T-cell (primary cell): Measurements from ENCODE around the gene GPR162. TPM values are rescaled to one million over a fixed set of nuclear protein-coding genes. Genes with fewer than 3 reads are reported as not detected.
"Not testable (repeated sequence)": the region's sequence is repeated elsewhere in the genome, so short reads cannot be mapped to it uniquely, and the experiment has no call there.

Source experiments
- ATAC-seq, 4 experiments: fragments of 200-7000 bp in 3 of 4; fragments of 150-1000 bp in 1 of 4; cut with Tn5 transposase; replicated peaks in 1 of 4; 1 replicate in 3 of 4; 2 replicates in 1 of 4; pipeline ENCODE4 v1.10.0; 2021; ENCODE audit warnings: moderate library complexity in 3 of 4, mild to moderate bottlenecking in 2 of 4, moderate number of reproducible peaks in 1 of 4
- CTCF ChIA-PET, 2 donors: fragments of 300-600 bp; sonication (Branson Sonifier 250); formaldehyde crosslinking; loops; one replicate each; lab custom pipeline; 2022; ENCODE audit warnings: antibody characterized with exemption in 2 of 2; lab: Charles Lee
- POLR2A ChIA-PET, 2 donors: fragments of 300-600 bp; sonication (Branson Sonifier 250); formaldehyde crosslinking; loops; one replicate each; lab custom pipeline; 2022; ENCODE audit warnings: antibody characterized with exemption in 2 of 2; lab: Charles Lee
- DNase-seq, 35 experiments: peaks; one replicate each; pipeline versions ENCODE4 v3.0.0 to v3.0.0-alpha.2; 2013 to 2023
- H3K27ac ChIP-seq: one replicate; pipeline ENCODE4 v1.5.1; 2013; ENCODE audit warnings: low read length
- H3K27me3 ChIP-seq, 2 experiments: replicated peaks in 1 of 2; 1 replicate in 1 of 2; 2 replicates in 1 of 2; pipeline versions ENCODE4 v1.6.1 to v1.7.0; 2013; ENCODE audit warnings: low read length in 1 of 2, mixed read lengths in 1 of 2; ENCODE audit not compliant: control insufficient read depth in 2 of 2, insufficient read depth in 2 of 2; ENCODE audit errors: extremely low read depth in 1 of 2
- H3K36me3 ChIP-seq, 2 donors: 1 replicate in 1 of 2; 2 replicates in 1 of 2; pipeline versions ENCODE4 v1.6.1 to v1.7.0; 2013; ENCODE audit warnings: low read length in 1 of 2; ENCODE audit not compliant: control insufficient read depth in 2 of 2, insufficient read depth in 1 of 2; ENCODE audit errors: extremely low read depth in 1 of 2
- H3K4me1 ChIP-seq, 2 experiments: 1 replicate in 1 of 2; 2 replicates in 1 of 2; pipeline versions ENCODE4 v1.6.1 to v1.7.0; 2013; ENCODE audit warnings: low read length in 2 of 2, mixed read lengths in 1 of 2; ENCODE audit not compliant: insufficient read depth in 2 of 2, control insufficient read depth in 1 of 2; ENCODE audit errors: extremely low read depth in 1 of 2
- H3K4me3 ChIP-seq, 2 donors: 1 replicate in 1 of 2; 2 replicates in 1 of 2; pipeline versions ENCODE4 v1.5.1 to v1.7.0; 2013; ENCODE audit warnings: mild to moderate bottlenecking in 2 of 2, low read length in 1 of 2, moderate library complexity in 1 of 2; ENCODE audit not compliant: control insufficient read depth in 1 of 2; ENCODE audit errors: extremely low read depth in 1 of 2
- H3K9me3 ChIP-seq: 2 replicates; pipeline ENCODE4 v1.7.0; 2013
- H3K27ac Mint-ChIP-seq, 2 donors: one replicate each; pipeline ENCODE4 v1.8.0; 2020 to 2021; ENCODE audit warnings: mild to moderate bottlenecking in 2 of 2, mixed read lengths in 2 of 2
- H3K27me3 Mint-ChIP-seq, 2 donors: one replicate each; pipeline ENCODE4 v1.8.0; 2021 to 2022; ENCODE audit warnings: mixed read lengths in 2 of 2
- H3K36me3 Mint-ChIP-seq: one replicate; pipeline ENCODE4 v1.8.0; 2021; ENCODE audit warnings: mixed read lengths
- H3K4me1 Mint-ChIP-seq, 3 donors: one replicate each; pipeline ENCODE4 v1.8.0; 2020 to 2022; ENCODE audit warnings: mixed read lengths in 3 of 3, mild to moderate bottlenecking in 1 of 3
- H3K4me3 Mint-ChIP-seq, 3 donors: one replicate each; pipeline ENCODE4 v1.8.0; 2020 to 2022; ENCODE audit warnings: mild to moderate bottlenecking in 3 of 3, mixed read lengths in 3 of 3, moderate library complexity in 3 of 3
- H3K9me3 Mint-ChIP-seq, 3 donors: one replicate each; pipeline ENCODE4 v1.8.0; 2020 to 2022; ENCODE audit warnings: mixed read lengths in 3 of 3
- WGBS: methylation state at CpG from one replicate; pipeline ENCODE4 v1.1.5; 2013; ENCODE audit warnings: missing lambda C conversion rate; ENCODE audit not compliant: insufficient coverage; 5-methylcytosine and 5-hydroxymethylcytosine counted together
- total RNA-seq, 35 experiments: library from RNA in 6 of 35; stranded (reverse) in 6 of 35; fragments of 120-200 nt in 1 of 35; gene quantifications; one replicate each; pipeline versions ENCODE4 v1.2.1 to v1.2.4 and lab custom pipeline; 2013 to 2026

The GPR162 gene
- total RNA-seq, 5 donors from 2014 or later (not counting 1 experiment from before 2014, with no cell fraction given), result 0.13 to 0.46 TPM; not detected in 3

DNA sequence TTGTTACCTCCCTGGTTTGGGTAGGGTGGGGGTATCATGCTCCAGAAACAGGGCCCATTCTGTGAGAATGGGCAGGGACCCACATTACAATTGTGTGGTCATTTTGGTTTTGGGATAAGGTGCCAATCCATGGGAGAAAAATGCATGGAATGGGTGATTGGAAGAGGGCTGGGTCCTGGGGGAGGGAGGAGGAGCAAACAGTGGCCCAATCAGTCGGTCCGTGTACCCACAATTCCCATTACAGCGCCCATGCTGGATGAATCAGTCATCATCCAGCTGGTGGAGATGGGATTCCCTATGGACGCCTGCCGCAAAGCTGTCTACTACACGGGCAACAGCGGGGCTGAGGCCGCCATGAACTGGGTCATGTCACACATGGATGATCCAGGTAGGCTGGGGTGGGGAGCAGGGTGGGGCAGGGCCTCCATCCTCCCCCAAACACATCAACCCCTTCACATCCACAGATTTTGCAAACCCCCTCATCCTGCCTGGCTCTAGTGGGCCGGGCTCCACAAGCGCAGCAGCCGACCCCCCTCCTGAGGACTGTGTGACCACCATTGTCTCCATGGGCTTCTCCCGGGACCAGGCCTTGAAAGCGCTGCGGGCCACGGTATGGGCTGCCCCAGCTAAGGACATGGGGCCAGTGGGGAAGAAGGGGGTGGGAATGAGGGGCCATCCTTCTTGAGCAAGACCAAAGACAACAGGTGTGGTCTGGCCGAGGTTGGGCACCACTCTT is 42.1 kb downstream of the GPR162 start:
- Histone ChIP-seq H3K36me3 (peaks cover 27 to 64% of the 10 kb centered on the region in 2 donors), H3K4me1 (peaks cover 3 to 19% of the 10 kb centered on the region in 2 experiments), H3K4me3 (no peak overlapping the region), H3K9me3 (no peaks in the 10 kb centered on the region), H3K27ac (no peak overlapping the region), H3K27me3 (no peaks in the 10 kb centered on the region)
- Mint-ChIP-seq H3K36me3 (peaks cover 40% of the 10 kb centered on the region), H3K27ac (no peak overlapping the region), H3K27me3 (no peaks in the 10 kb centered on the region), H3K9me3 (no peaks in the 10 kb centered on the region), H3K4me1 (peaks cover 12 to 16% (median 15%) of the 10 kb centered on the region in 3 donors), H3K4me3 (no peak overlapping the region)
- WGBS, result 96% methylated on average over 8 of the region's 16 CpGs
- POLR2A ChIA-PET, result interaction anchor here in 1 of 2 donors (0.5 kb wide), 1 partner anchor 160 kb away, joined by 3 read pairs; no protein-coding TSS in a partner anchor
- DNase-seq (no peak), ATAC-seq (no peak)
- CTCF ChIA-PET, result no interaction called here

DNA sequence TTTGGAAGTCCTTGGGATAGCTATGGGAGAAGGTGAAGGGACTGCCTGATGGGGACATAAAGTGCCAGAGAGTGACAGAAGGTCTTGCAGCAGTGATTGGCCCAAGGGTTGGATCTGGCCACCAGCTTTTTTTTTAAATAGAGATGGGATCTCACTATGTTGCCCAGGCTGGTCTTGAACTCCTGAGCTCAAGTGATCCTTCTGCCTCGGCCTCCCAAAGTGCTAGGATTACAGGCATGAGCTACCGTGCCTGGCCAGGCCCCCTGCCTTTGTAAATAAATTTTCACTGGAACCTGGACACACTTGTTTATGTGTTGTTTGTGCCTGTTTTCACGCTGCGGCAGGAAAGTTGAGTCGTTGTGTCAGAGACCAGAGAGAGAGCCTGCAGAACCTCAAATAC is 43.7 kb downstream of the GPR162 start:
- CTCF ChIA-PET, result interaction anchor here in 1 of 2 donors (0.9 to 1.3 kb wide), 2 partner anchors 13 to 42 kb away, joined by 3 to 5 read pairs; no protein-coding TSS in a partner anchor
- WGBS, result 100% methylated on average over 1 of the region's 5 CpGs
- H3K9me3 Mint-ChIP-seq, ATAC-seq, H3K27me3 Mint-ChIP-seq, DNase-seq, H3K27ac ChIP-seq, H3K27me3 ChIP-seq, H3K9me3 ChIP-seq, H3K4me3 ChIP-seq: not testable (repeated sequence)
- Histone ChIP-seq H3K4me1 (peaks cover 6 to 34% of the 10 kb centered on the region in 2 experiments), H3K36me3 (peaks cover 23 to 60% of the 10 kb centered on the region in 2 donors)
- POLR2A ChIA-PET, result interaction anchor here in 1 of 2 donors (0.5 kb wide), 1 partner anchor 75 kb away, joined by 3 read pairs; no protein-coding TSS in a partner anchor
- Mint-ChIP-seq H3K36me3 (peaks cover 43% of the 10 kb centered on the region), H3K4me3 (peak overlapping the region; percentile 18 to 49 (median 20)), H3K27ac (peak overlapping the region; percentile 13 to 69), H3K4me1 (peaks cover 26 to 32% (median 30%) of the 10 kb centered on the region in 3 donors)

DNA sequence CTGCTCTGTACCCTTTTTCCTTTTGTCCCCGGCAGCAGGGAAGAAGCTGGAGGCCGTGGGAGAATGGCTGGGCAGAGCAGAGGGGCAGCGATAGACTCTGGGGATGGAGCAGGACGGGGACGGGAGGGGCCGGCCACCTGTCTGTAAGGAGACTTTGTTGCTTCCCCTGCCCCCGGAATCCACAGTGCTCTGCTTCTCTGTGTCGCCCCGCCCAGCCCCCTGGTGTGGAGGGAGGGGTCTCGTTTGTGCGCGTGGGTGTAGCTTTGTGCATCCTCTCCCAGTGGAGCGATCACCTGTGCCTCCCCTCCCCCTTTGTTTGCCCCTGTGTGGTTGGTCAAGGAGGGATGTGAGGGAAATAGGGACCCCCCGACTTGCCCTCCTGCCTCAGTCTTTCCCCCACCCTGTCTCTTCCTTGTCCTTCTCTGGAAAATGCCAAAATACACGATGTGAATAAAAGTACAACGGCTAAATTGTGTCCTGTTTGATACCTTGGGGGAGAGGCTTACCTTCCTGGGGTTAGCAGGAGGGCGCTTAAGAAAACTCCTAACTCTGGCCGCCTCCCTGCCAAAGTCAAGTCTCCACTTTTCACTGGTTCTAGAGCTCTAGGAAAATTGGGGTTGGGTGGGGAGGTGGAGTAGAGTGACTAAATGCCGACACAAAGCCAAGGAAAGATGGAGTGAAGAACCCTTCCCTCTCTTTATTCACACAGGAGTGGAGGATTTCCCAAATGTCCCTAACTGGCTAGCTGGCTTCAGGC is 44.7 kb downstream of the GPR162 start:
- H3K36me3 Mint-ChIP-seq, result peaks cover 38% of the 10 kb centered on the region
- peaks cover 37 to 42% (median 40%) of the 10 kb centered on the region in 3 donors for H3K4me1 Mint-ChIP-seq
- H3K27me3 Mint-ChIP-seq, result no peaks in the 10 kb centered on the region

GRCh38 chr12:6866920-6867412 is 45.3 kb downstream of the GPR162 start:
- Mint-ChIP-seq H3K27ac (peak overlapping the region; percentile 91), H3K4me3 (peak overlapping the region; percentile 86 to 92 (median 87)), H3K36me3 (peaks cover 38% of the 10 kb centered on the region), H3K9me3 (no peaks in the 10 kb centered on the region), H3K27me3 (no peaks in the 10 kb centered on the region), H3K4me1 (peaks cover 43 to 48% (median 46%) of the 10 kb centered on the region in 3 donors)
- H3K27me3 ChIP-seq, result no peaks in the 10 kb centered on the region
- no peaks in the 10 kb centered on the region for H3K9me3 ChIP-seq
- peak overlapping the region; percentile 44 to 65 for H3K4me3 ChIP-seq
- ATAC-seq (peak; percentile 0 to 4 (median 1)), DNase-seq (peak in 3 of 35 experiments; percentile 31 to 60 (median 44))
- peak overlapping the region; percentile 86 for H3K27ac ChIP-seq
- peaks cover 16 to 49% of the 10 kb centered on the region in 2 experiments for H3K4me1 ChIP-seq
- peaks cover 11 to 52% of the 10 kb centered on the region in 2 donors for H3K36me3 ChIP-seq
- CTCF ChIA-PET, result interaction anchor here (0.6 to 1.5 kb wide), 9 partner anchors 8 to 240 kb away, joined by 3 to 8 read pairs (median 5); partner anchors contain the start of genes CDCA3 (in 1 of the 2), USP5 (in 1 of the 2) and ZNF384 (in 1 of the 2)
- whole genome bisulfite sequencing, result 10% methylated on average over 31 of the region's 33 CpGs
- POLR2A ChIA-PET, result interaction anchor here (0.7 to 1.4 kb wide), 2 partner anchors 15 to 151 kb away, joined by 5 to 6 read pairs; partner anchors contain the start of gene USP5 (in 1 of the 2)

More for the DNA sequence above, 44.7 kb downstream of the GPR162 start:
- Mint-ChIP-seq H3K27ac (peak overlapping the region; percentile 91), H3K9me3 (no peaks in the 10 kb centered on the region), H3K4me3 (peak overlapping the region; percentile 86 to 92 (median 87))
- Histone ChIP-seq H3K4me3 (peak overlapping the region in 1 of 2 donors; percentile 65), H3K4me1 (peaks cover 10 to 43% of the 10 kb centered on the region in 2 experiments), H3K27me3 (no peaks in the 10 kb centered on the region), H3K27ac (peak overlapping the region; percentile 86), H3K9me3 (no peaks in the 10 kb centered on the region), H3K36me3 (peaks cover 17 to 59% of the 10 kb centered on the region in 2 donors)
- DNase-seq (no peak), ATAC-seq (no peak)
- WGBS, result 83% methylated on average over 1 of the region's 19 CpGs
- POLR2A ChIA-PET, result interaction anchor here (0.7 to 1.4 kb wide), 2 partner anchors 14 to 151 kb away, joined by 5 to 6 read pairs; partner anchors contain the start of gene USP5 (in 1 of the 2)
- CTCF ChIA-PET, result interaction anchor here (0.6 to 1.5 kb wide), 9 partner anchors 8 to 241 kb away, joined by 3 to 8 read pairs (median 5); partner anchors contain the start of genes CDCA3 (in 1 of the 2), USP5 (in 1 of the 2) and ZNF384 (in 1 of the 2)

GRCh38 chr12:6867413-6868210 is 46.0 kb downstream of the GPR162 start, which contains the start of gene TPI1:
TPI1 (plus strand) TSS chr12:6867531; CDS start chr12:6867567, 36 bp downstream.
- ChIA-PET CTCF (interaction anchor here (0.6 to 2.0 kb wide), 9 partner anchors 9 to 240 kb away, joined by 3 to 12 read pairs (median 5); partner anchors contain the start of genes CDCA3 (in 1 of the 2), USP5 (in 1 of the 2) and ZNF384 (in 1 of the 2)), POLR2A (interaction anchor here (0.7 to 1.4 kb wide), 3 partner anchors 15 to 150 kb away, joined by 3 to 6 read pairs (median 5); partner anchors contain the start of gene USP5 (in 2 of the 2))
- Histone ChIP-seq H3K4me1 (peaks cover 20 to 56% of the 10 kb centered on the region in 2 experiments), H3K27ac (peak within 1 kb of the TSS; percentile 86), H3K9me3 (no peaks in the 10 kb centered on the region), H3K27me3 (no peaks in the 10 kb centered on the region), H3K4me3 (peak within 1 kb of the TSS; percentile 62 to 65), H3K36me3 (peaks cover 10 to 48% of the 10 kb centered on the region in 2 donors)
- H3K27ac Mint-ChIP-seq, result peak within 1 kb of the TSS; percentile 91
- peak; percentile 75 to 79 (median 76) for ATAC-seq
- peaks cover 34% of the 10 kb centered on the region for H3K36me3 Mint-ChIP-seq
- no peaks in the 10 kb centered on the region for H3K27me3 Mint-ChIP-seq
- DNase-seq, result peak in 33 of 35 experiments; percentile 32 to 82 (median 52)
- WGBS, result under 1% methylated on average over 73 of the region's 86 CpGs
- no peaks in the 10 kb centered on the region for H3K9me3 Mint-ChIP-seq
- H3K4me3 Mint-ChIP-seq, result peak within 1 kb of the TSS; percentile 86 to 92 (median 87)
- peaks cover 49 to 54% (median 51%) of the 10 kb centered on the region in 3 donors for H3K4me1 Mint-ChIP-seq
